SK-N-SH (cell line): ENCODE measurements around the gene ZNF613.

ENCODE experiments used
- CHD2 ChIP-seq: fragments of 150-350 bp; IDR thresholded peaks from 2 replicates; pipeline ENCODE4 v1.6.1; 2018; ENCODE audit warnings: low read length; ENCODE audit not compliant: partially characterized antibody
- EZH2phosphoT487 ChIP-seq: fragments of 200-600 bp; sonication (generic); IDR thresholded peaks from 2 replicates; pipeline ENCODE4 v1.6.1; 2017; ENCODE audit warnings: low read depth, mixed run types, mild to moderate bottlenecking, antibody characterized with exemption, moderate library complexity, borderline replicate concordance
- FOXM1 ChIP-seq: IDR thresholded peaks from 2 replicates; pipeline ENCODE4 v1.4.0; 2012; ENCODE audit warnings: low read depth, mild to moderate bottlenecking
- POLR2AphosphoS5 ChIP-seq: IDR thresholded peaks from 2 replicates; pipeline ENCODE4 v1.6.1; 2012; ENCODE audit warnings: low read depth, low read length
- SIN3A ChIP-seq: IDR thresholded peaks from 2 replicates; pipeline ENCODE4 v1.6.1; 2012; ENCODE audit warnings: low read depth, mild to moderate bottlenecking, low read length, moderate library complexity, borderline replicate concordance
- SMC3 ChIP-seq: IDR thresholded peaks from 2 replicates; pipeline ENCODE4 v1.6.1; 2012; ENCODE audit warnings: low read depth, low read length, improper control_type of control experiment
- TF ChIP-seq, protein P1 (sequence below): fragments of 200-600 bp; sonication (generic); IDR thresholded peaks from 2 replicates; pipeline ENCODE4 v1.6.1; 2017; ENCODE audit warnings: antibody characterized with exemption, mild to moderate bottlenecking, moderate library complexity

- TF ChIP-seq POLR2AphosphoS5 = no peak
- TF ChIP-seq EZH2phosphoT487 = no peak
- TF ChIP-seq, protein P1, sequence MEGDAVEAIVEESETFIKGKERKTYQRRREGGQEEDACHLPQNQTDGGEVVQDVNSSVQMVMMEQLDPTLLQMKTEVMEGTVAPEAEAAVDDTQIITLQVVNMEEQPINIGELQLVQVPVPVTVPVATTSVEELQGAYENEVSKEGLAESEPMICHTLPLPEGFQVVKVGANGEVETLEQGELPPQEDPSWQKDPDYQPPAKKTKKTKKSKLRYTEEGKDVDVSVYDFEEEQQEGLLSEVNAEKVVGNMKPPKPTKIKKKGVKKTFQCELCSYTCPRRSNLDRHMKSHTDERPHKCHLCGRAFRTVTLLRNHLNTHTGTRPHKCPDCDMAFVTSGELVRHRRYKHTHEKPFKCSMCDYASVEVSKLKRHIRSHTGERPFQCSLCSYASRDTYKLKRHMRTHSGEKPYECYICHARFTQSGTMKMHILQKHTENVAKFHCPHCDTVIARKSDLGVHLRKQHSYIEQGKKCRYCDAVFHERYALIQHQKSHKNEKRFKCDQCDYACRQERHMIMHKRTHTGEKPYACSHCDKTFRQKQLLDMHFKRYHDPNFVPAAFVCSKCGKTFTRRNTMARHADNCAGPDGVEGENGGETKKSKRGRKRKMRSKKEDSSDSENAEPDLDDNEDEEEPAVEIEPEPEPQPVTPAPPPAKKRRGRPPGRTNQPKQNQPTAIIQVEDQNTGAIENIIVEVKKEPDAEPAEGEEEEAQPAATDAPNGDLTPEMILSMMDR = no peak
- no peak for TF ChIP-seq SIN3A
- no peak for TF ChIP-seq FOXM1
- TF ChIP-seq CHD2 = no peak
- TF ChIP-seq SMC3 = no peak
Measured at GRCh38 chr19:51948975-51949374, 21.7 kb downstream of the ZNF613 start.
